IMR-90 (cell line): ENCODE measurements around the gene CIDEA. TPM values are rescaled to one million over a fixed set of nuclear protein-coding genes. Genes with fewer than 3 reads are reported as not detected.

ENCODE experiments used
- ATAC-seq: fragments of 200-7000 bp; cut with Tn5 transposase; 2 replicates; pipeline ENCODE4 v1.9.1; 2020; ENCODE audit warnings: low read depth, mild to moderate bottlenecking, moderate library complexity
- BruUV-seq: library from RNA; stranded (reverse); fragments of 400-500 nt; replicated peaks from 2 replicates; lab custom pipeline; 2021; lab: Mats Ljungman, UMichigan
- CTCF ChIA-PET: fragments of 300-600 bp; formaldehyde crosslinking; extraction: SDS; loops from one replicate; lab custom pipeline; 2021; ENCODE audit warnings: antibody characterized with exemption; lab: Yijun Ruan, JAX
- POLR2A ChIA-PET: fragments of 300-600 bp; sonication (Branson Sonifier 250); formaldehyde crosslinking; loops from one replicate; lab custom pipeline; 2022; ENCODE audit warnings: antibody characterized with exemption; ENCODE audit not compliant: unreplicated experiment; lab: Charles Lee
- DNase-seq: peaks from one replicate; pipeline ENCODE4 v3.0.0; 2013
- H2AFZ ChIP-seq: replicated peaks from 2 replicates; pipeline ENCODE3; 2013; ENCODE audit warnings: low read length, mild to moderate bottlenecking; ENCODE audit not compliant: poor library complexity
- H2AK5ac ChIP-seq: 2 replicates; pipeline ENCODE4 v1.6.1; 2013; ENCODE audit warnings: low read depth, low read length, inconsistent platforms
- H2AK9ac ChIP-seq: replicated peaks from 2 replicates; pipeline ENCODE3; 2013; ENCODE audit warnings: mild to moderate bottlenecking, low read depth, low read length, moderate library complexity; ENCODE audit not compliant: poor library complexity
- H2BK120ac ChIP-seq: 2 replicates; pipeline ENCODE4 v1.6.1; 2013; ENCODE audit warnings: low read depth, low read length, inconsistent platforms
- H2BK15ac ChIP-seq: 3 replicates; pipeline ENCODE4 v1.6.1; 2013; ENCODE audit warnings: low read depth, low read length, inconsistent platforms
- H2BK20ac ChIP-seq: 2 replicates; pipeline ENCODE4 v1.6.1; 2013; ENCODE audit warnings: low read depth, mild to moderate bottlenecking, inconsistent platforms, low read length, moderate library complexity
- H2BK5ac ChIP-seq: 2 replicates; pipeline ENCODE4 v1.6.1; 2013; ENCODE audit warnings: mild to moderate bottlenecking, low read depth, low read length, inconsistent platforms; ENCODE audit not compliant: poor library complexity, severe bottlenecking
- H3K14ac ChIP-seq: replicated peaks from 2 replicates; pipeline ENCODE4 v1.6.1; 2013; ENCODE audit warnings: low read depth, low read length, inconsistent platforms
- H3K18ac ChIP-seq: 2 replicates; pipeline ENCODE4 v1.6.1; 2013; ENCODE audit warnings: low read depth, low read length, control low read depth
- H3K23ac ChIP-seq: 2 replicates; pipeline ENCODE4 v1.6.1; 2013; ENCODE audit warnings: low read depth, low read length, inconsistent platforms
- H3K27ac ChIP-seq: 2 replicates; pipeline ENCODE4 v1.5.1; 2013; ENCODE audit warnings: mild to moderate bottlenecking, control low read depth, low read length; ENCODE audit not compliant: insufficient read depth
- H3K27me3 ChIP-seq: 2 replicates; pipeline ENCODE4 v1.6.1; 2013; ENCODE audit warnings: low read length; ENCODE audit not compliant: control insufficient read depth, insufficient read depth
- H3K36me3 ChIP-seq: 2 replicates; pipeline ENCODE4 v1.6.1; 2013; ENCODE audit warnings: low read length, mixed read lengths; ENCODE audit not compliant: control insufficient read depth, insufficient read depth
- H3K4ac ChIP-seq: 2 replicates; pipeline ENCODE4 v1.6.1; 2013; ENCODE audit warnings: low read depth, low read length, inconsistent platforms
- H3K4me1 ChIP-seq: 2 replicates; pipeline ENCODE4 v1.6.1; 2013; ENCODE audit warnings: low read length, mixed read lengths; ENCODE audit not compliant: control insufficient read depth, insufficient read depth
- H3K4me2 ChIP-seq: 2 replicates; pipeline ENCODE4 v1.6.1; 2013; ENCODE audit warnings: low read depth, mild to moderate bottlenecking, control low read depth, low read length, moderate library complexity
- H3K4me3 ChIP-seq: 2 replicates; pipeline ENCODE4 v1.5.1; 2013; ENCODE audit warnings: low read depth, mild to moderate bottlenecking, control low read depth, low read length, moderate library complexity; ENCODE audit not compliant: insufficient read depth
- H3K56ac ChIP-seq: 2 replicates; pipeline ENCODE4 v1.6.1; 2013; ENCODE audit warnings: low read length, inconsistent platforms; ENCODE audit not compliant: insufficient read depth; ENCODE audit errors: extremely low read depth
- H3K79me1 ChIP-seq, 2 experiments: 2 replicates each; pipeline ENCODE4 v1.6.1; 2013; ENCODE audit warnings: low read length in 2 of 2, inconsistent platforms in 1 of 2, low read depth in 1 of 2
- H3K9ac ChIP-seq: 2 replicates; pipeline ENCODE4 v1.6.1; 2013; ENCODE audit warnings: low read depth, low read length, control low read depth
- H3K9me1 ChIP-seq: 2 replicates; pipeline ENCODE4 v1.6.1; 2013; ENCODE audit warnings: low read length, inconsistent platforms; ENCODE audit not compliant: insufficient read depth
- H3K9me3 ChIP-seq: 2 replicates; pipeline ENCODE4 v1.6.1; 2013; ENCODE audit warnings: low read length; ENCODE audit not compliant: control insufficient read depth, insufficient read depth
- H4K20me1 ChIP-seq: 2 replicates; pipeline ENCODE4 v1.6.1; 2013; ENCODE audit warnings: low read length, inconsistent platforms; ENCODE audit not compliant: insufficient read depth
- H4K5ac ChIP-seq: 2 replicates; pipeline ENCODE4 v1.6.1; 2013; ENCODE audit warnings: mild to moderate bottlenecking, low read depth, low read length, control low read depth
- H4K8ac ChIP-seq, 2 experiments: 2 replicates each; pipeline ENCODE4 v1.6.1; 2013; ENCODE audit warnings: low read depth in 2 of 2, low read length in 2 of 2, control low read depth in 1 of 2, inconsistent platforms in 1 of 2
- H4K91ac ChIP-seq: 2 replicates; pipeline ENCODE4 v1.6.1; 2013; ENCODE audit warnings: low read depth, low read length, inconsistent platforms; ENCODE audit not compliant: insufficient read depth
- CHD1 ChIP-seq: IDR thresholded peaks from 2 replicates; pipeline ENCODE4 v1.6.1; 2012; ENCODE audit warnings: low read depth, low read length, improper control_type of control experiment
- CTCF ChIP-seq: conservative IDR thresholded peaks from 2 replicates; pipeline ENCODE4 v1.5.1; 2012; ENCODE audit warnings: mild to moderate bottlenecking, low read depth, low read length, improper control_type of control experiment
- FOS ChIP-seq: fragments of 150-350 bp; IDR thresholded peaks from 2 replicates; pipeline ENCODE4 v1.6.1; 2016; ENCODE audit warnings: low read depth, low read length
- MAFK ChIP-seq: IDR thresholded peaks from 2 replicates; pipeline ENCODE4 v1.6.1; 2012; ENCODE audit warnings: low read depth, low read length, improper control_type of control experiment
- WGBS, 2 experiments: methylation state at CpG; one replicate each; pipeline versions ENCODE4 v1.1.5 to v1.1.7; 2013; ENCODE audit warnings: missing lambda C conversion rate in 2 of 2; ENCODE audit not compliant: insufficient read length in 1 of 2; ENCODE audit errors: extremely low coverage in 2 of 2; 5-methylcytosine and 5-hydroxymethylcytosine counted together
- dilution Hi-C: fragments of 300-500 bp; cut with HindIII; formaldehyde crosslinking; loops from one replicate; pipeline ENCODE4 v1.14.3; 2018; ENCODE audit warnings: low sequenced_read_pairs; ENCODE audit not compliant: unreplicated experiment
- in situ Hi-C: fragments of 300-500 bp; cut with MboI; formaldehyde crosslinking; loops from 3 replicates; pipeline ENCODE4 v1.14.3; 2019; ENCODE audit warnings: low sequenced_read_pairs, inconsistent platforms, mixed read lengths
- intact Hi-C: fragments of 100-400 bp; cut with micrococcal nuclease; formaldehyde crosslinking; loops from 2 replicates; pipeline ENCODE4 v1.10.0; 2022
- polyA plus RNA-seq, 3 experiments: library from polyadenylated mRNA; depleted of rRNA; stranded (reverse); fragments of >200 nt; gene quantifications; 2 replicates each; pipeline ENCODE4 v1.2.3, GENCODE V29; 2012; ENCODE audit warnings: low replicate concordance in 1 of 3
- total RNA-seq: library from RNA; depleted of rRNA; stranded (reverse); fragments of >200 nt; gene quantifications from 2 replicates; pipeline ENCODE4 v1.2.3, GENCODE V29; 2012

CIDEA gene
- total and polyA plus RNA-seq, 2 of the 4 experiments (the other 2 are of a cell fraction), result not detected

GRCh38 chr18:12278215-12278671 is 24.1 kb downstream of the CIDEA start:
- H4K5ac ChIP-seq, result peak overlapping the region; percentile 98
- H2AFZ ChIP-seq, result peak overlapping the region; percentile 89
- CTCF ChIA-PET, result interaction anchor here (0.8 kb wide), 1 partner anchor 10 kb away, joined by 5 read pairs; no protein-coding TSS in a partner anchor
- H3K4me2 ChIP-seq, result peak overlapping the region; percentile 86
- dilution Hi-C loops (no loop called here), intact Hi-C loops (loop anchor here (10.0 kb wide), 1 partner anchor 333 kb away; no protein-coding TSS in a partner anchor), in situ Hi-C loops (no loop called here)
- H2AK5ac ChIP-seq, result peak overlapping the region; percentile 98
- H3K27me3 ChIP-seq, result no peaks in the 10 kb centered on the region
- ATAC-seq, result peak; percentile 2
- peak overlapping the region; percentile 45 for H3K4me3 ChIP-seq
- H3K4ac ChIP-seq, result peak overlapping the region; percentile 99
- H4K8ac ChIP-seq, result peak overlapping the region; percentile 99
- peak overlapping the region; percentile 97 for H3K9ac ChIP-seq
- H2BK120ac ChIP-seq, result peak overlapping the region; percentile 98
- POLR2A ChIA-PET, result interaction anchor here (0.8 to 2.8 kb wide), 4 partner anchors 10 to 99 kb away, joined by 3 to 19 read pairs (median 6); partner anchors contain the start of genes AFG3L2 and TUBB6
- no TSS peak for BruUV-seq
- TF ChIP-seq FOS, result no peak
- TF ChIP-seq CTCF, result 0 out of 2 replicates have a peak, but pooled peaks have one; percentile 10
- TF ChIP-seq CHD1, result no peak
- no peak for TF ChIP-seq MAFK
- peak overlapping the region; percentile 100 for H4K91ac ChIP-seq
- H3K27ac ChIP-seq, result peak overlapping the region; percentile 97
- peak overlapping the region; percentile 95 for H2BK5ac ChIP-seq
- no peaks in the 10 kb centered on the region; the same call in 1 of the 2 replicates for H4K20me1 ChIP-seq
- H3K14ac ChIP-seq, result peak overlapping the region; percentile 100
- 100% methylated on average over 2 of the region's 7 CpGs; no CpG with 5 or more reads in 1 of the 2 experiments for WGBS, 2 experiments
- peak overlapping the region; percentile 97 for H3K18ac ChIP-seq
- peak overlapping the region; percentile 86; the same call in 2 of the 3 replicates for H2BK15ac ChIP-seq
- DNase-seq, result peak; percentile 13
- peak overlapping the region; percentile 91 for H2BK20ac ChIP-seq
- H3K23ac ChIP-seq, result peak overlapping the region; percentile 99
- no peaks in the 10 kb centered on the region for H3K36me3 ChIP-seq
- H3K4me1 ChIP-seq, result peaks cover 34% of the 10 kb centered on the region
- H3K9me1 ChIP-seq, result peaks cover 24% of the 10 kb centered on the region; the same call in 1 of the 2 replicates
- H3K9me3 ChIP-seq, result no peaks in the 10 kb centered on the region
- peak overlapping the region; percentile 100 for H3K56ac ChIP-seq
- H3K79me1 ChIP-seq, result peaks cover 14 to 47% of the 10 kb centered on the region in 2 experiments
- peak overlapping the region; percentile 98 for H2AK9ac ChIP-seq
